GM13976 (cell line): ENCODE results near the gene ZNF24.

Source experiments
- DNase-seq: peaks from one replicate; pipeline ENCODE4 v3.0.0; 2012; ENCODE audit warnings: low spot score
- in situ Hi-C: fragments of 300-500 bp; cut with MboI; formaldehyde crosslinking; loops from one replicate; pipeline ENCODE4 v1.12.0; 2022; ENCODE audit warnings: low sequenced_read_pairs, mixed read lengths, inconsistent platforms; ENCODE audit not compliant: unreplicated experiment
- TF ChIP-seq, protein P1 (sequence below): IDR thresholded peaks from 2 replicates; pipeline ENCODE4 v1.5.1; 2012; ENCODE audit warnings: borderline replicate concordance, mild to moderate bottlenecking; ENCODE audit not compliant: insufficient read depth; ENCODE audit errors: extremely low read depth, missing control alignments, control extremely low read depth

ZNF24 gene

DNA sequence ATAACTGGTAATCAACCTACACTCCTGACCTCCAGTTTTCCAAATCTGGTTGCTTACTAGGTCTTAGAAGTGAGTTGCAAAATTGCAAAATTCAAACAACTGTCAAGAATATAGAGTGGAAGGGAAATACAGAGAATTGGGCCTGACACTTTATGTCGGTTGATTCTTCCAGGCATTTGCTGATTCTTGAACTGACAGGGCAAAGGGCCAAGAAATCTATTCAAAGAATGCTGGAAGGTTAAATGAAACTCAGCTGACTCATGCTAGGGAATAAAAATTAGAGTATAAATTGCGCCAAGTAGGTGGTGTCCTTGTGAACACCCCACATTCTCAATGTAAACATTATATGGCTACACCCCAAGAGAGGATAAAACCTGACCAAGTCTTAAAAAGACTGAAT lies 32.7 kb downstream of the ZNF24 start:
- in situ Hi-C loops = no loop called here
- TF ChIP-seq, protein P1, sequence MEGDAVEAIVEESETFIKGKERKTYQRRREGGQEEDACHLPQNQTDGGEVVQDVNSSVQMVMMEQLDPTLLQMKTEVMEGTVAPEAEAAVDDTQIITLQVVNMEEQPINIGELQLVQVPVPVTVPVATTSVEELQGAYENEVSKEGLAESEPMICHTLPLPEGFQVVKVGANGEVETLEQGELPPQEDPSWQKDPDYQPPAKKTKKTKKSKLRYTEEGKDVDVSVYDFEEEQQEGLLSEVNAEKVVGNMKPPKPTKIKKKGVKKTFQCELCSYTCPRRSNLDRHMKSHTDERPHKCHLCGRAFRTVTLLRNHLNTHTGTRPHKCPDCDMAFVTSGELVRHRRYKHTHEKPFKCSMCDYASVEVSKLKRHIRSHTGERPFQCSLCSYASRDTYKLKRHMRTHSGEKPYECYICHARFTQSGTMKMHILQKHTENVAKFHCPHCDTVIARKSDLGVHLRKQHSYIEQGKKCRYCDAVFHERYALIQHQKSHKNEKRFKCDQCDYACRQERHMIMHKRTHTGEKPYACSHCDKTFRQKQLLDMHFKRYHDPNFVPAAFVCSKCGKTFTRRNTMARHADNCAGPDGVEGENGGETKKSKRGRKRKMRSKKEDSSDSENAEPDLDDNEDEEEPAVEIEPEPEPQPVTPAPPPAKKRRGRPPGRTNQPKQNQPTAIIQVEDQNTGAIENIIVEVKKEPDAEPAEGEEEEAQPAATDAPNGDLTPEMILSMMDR = no peak
- DNase-seq = no peak

GRCh38 chr18:35306588-35307250 lies 37.5 kb downstream of the ZNF24 start:
- TF ChIP-seq, protein P1 = no peak
- in situ Hi-C loops = no loop called here
- DNase-seq = no peak

GRCh38 chr18:35303610-35304009 lies 40.6 kb downstream of the ZNF24 start:
- TF ChIP-seq, protein P1 = no peak
- DNase-seq = no peak
- in situ Hi-C loops = no loop called here

- TF ChIP-seq, protein P1 = no peak
- DNase-seq = no peak
- in situ Hi-C loops = no loop called here
Observed at GRCh38 chr18:35296060-35296459, 48.2 kb downstream of the ZNF24 start.

GRCh38 chr18:35291166-35291565 lies 53.1 kb downstream of the ZNF24 start:
- DNase-seq = no peak
- in situ Hi-C loops = no loop called here
- TF ChIP-seq, protein P1 = no peak

GRCh38 chr18:35290094-35290735 lies 54.0 kb downstream of the ZNF24 start, which contains the start of gene ZSCAN30:
ZSCAN30 (minus strand) TSS chr18:35290229; CDS start chr18:35264352, 25,877 bp downstream.
- in situ Hi-C loops = no loop called here
- TF ChIP-seq, protein P1 = no peak
- DNase-seq = peak; percentile 92
